Dermis lymphatic vessel endothelial cell (primary cell): ENCODE results near the gene CLDN24. TPM values are rescaled to one million over a fixed set of nuclear protein-coding genes. Genes with fewer than 3 reads are reported as not detected.

Source experiments
- total RNA-seq: library from RNA; depleted of rRNA; stranded (reverse); fragments of >200 nt; gene quantifications from 2 replicates; pipeline ENCODE4 v1.2.1, GENCODE V29; 2014

Gene CLDN24
- not detected in 2 replicates for total RNA-seq

GRCh38 chr4:183322326-183322725, at the start of gene CLDN24:
Gene CLDN24, minus strand, starts transcription at chr4:183322426. Its CDS starts 0 bp downstream, at chr4:183322426.

DNA sequence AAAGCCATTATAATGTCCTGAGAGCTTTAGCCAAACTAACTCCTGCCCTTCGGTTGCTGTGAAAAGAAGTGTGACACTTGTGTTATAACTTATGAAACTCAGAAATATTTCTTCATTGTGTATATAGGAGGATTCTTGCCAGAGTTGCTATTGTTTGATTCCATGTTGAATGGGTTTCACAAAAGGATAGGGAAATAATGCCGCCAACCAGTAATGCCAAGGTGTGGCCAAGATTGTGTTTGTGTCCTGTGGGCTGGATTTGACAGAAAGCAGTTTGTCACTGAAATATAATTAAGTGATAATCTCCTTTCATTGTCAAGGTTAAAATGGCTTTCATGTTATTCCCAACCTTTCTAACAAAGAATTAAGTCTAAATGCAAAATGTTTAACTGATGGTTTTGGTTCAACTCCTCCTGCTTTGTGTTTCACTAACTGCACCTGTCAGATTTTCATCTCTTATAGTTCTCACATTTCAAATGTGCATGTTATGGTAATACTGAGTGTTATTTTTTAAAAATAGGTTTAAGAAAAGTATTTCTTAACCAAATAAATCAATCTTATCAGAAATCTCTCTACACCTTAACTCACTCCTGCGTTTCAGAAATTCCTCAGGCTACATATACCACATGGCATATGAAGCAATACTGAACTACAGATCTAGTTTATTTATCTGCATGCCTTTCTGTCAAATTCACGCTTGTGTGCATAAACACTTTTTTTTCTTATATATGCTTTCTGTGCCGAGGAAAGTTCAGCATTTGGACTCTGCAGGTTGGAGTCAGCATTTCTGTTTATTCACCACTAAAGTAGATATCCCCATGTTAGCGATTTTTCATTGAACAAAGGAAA, 1.8 kb downstream of the CLDN24 start, which contains the start of gene CLDN22:
TSS of gene CLDN22 (minus strand) at position 66 of the 849 bp plus-strand sequence. CDS start at position 8, 58 bp downstream.

Other genes with a start within 250 kb of the CLDN24 start
- 23.9 and 24.5 TPM in 2 replicates for gene WWC2, start 223.2 kb downstream of the CLDN24 start, total RNA-seq
- not detected in 2 replicates for gene CLDN22, start 2.1 kb downstream of the CLDN24 start, total RNA-seq
- gene CDKN2AIP, start 122.2 kb upstream of the CLDN24 start, total RNA-seq: 15.3 and 20.2 TPM in 2 replicates
- gene ING2, start 182.6 kb upstream of the CLDN24 start, total RNA-seq: 5.1 and 5.5 TPM in 2 replicates